Activated CD8-positive, alpha-beta T cell treated with anti-CD3 and anti-CD28 coated beads, Interleukin-2, amount 10 ng/mL, durations not matched to agents 7 days and 5 days (primary cell): ENCODE data around the gene ANKRD12. TPM values are rescaled to one million over a fixed set of nuclear protein-coding genes. Genes with fewer than 3 reads are reported as not detected.

Experiments used
- ATAC-seq: fragments of 150-1000 bp; cut with Tn5 transposase; one replicate; pipeline ENCODE4 v1.10.0; 2021; ENCODE audit warnings: moderate library complexity
- CTCF ChIA-PET: fragments of 350-600 bp; sonication (Branson Sonifier 250); formaldehyde crosslinking; loops from one replicate; lab custom pipeline; 2021; ENCODE audit warnings: antibody characterized with exemption; lab: Charles Lee
- POLR2A ChIA-PET: fragments of 350-600 bp; sonication (Branson Sonifier 250); formaldehyde crosslinking; loops from one replicate; lab custom pipeline; 2021; ENCODE audit warnings: antibody characterized with exemption; lab: Charles Lee
- DNase-seq: peaks from one replicate; pipeline ENCODE4 v3.0.0-alpha.2; 2020
- H3K27ac Mint-ChIP-seq: one replicate; pipeline ENCODE4 v1.8.0; 2021; ENCODE audit warnings: mild to moderate bottlenecking, mixed read lengths
- H3K27me3 Mint-ChIP-seq: one replicate; pipeline ENCODE4 v1.8.0; 2021; ENCODE audit warnings: low read depth, mixed read lengths
- H3K36me3 Mint-ChIP-seq: one replicate; pipeline ENCODE4 v1.8.0; 2021; ENCODE audit warnings: low read depth, mixed read lengths
- H3K4me1 Mint-ChIP-seq: one replicate; pipeline ENCODE4 v1.8.0; 2021; ENCODE audit warnings: low read depth, mixed read lengths
- H3K4me3 Mint-ChIP-seq: one replicate; pipeline ENCODE4 v1.8.0; 2021; ENCODE audit warnings: mild to moderate bottlenecking, mixed read lengths
- H3K9me3 Mint-ChIP-seq: one replicate; pipeline ENCODE4 v1.8.0; 2022; ENCODE audit warnings: mixed read lengths; ENCODE audit not compliant: insufficient read depth
- total RNA-seq, 2 experiments: library from RNA; stranded (reverse); gene quantifications; one replicate each; pipeline ENCODE4 v1.2.3, GENCODE V29; 2021

The ANKRD12 gene
- total RNA-seq, 2 experiments from 2014 or later, result 60.8 to 68.9 TPM

- POLR2A ChIA-PET, result interaction anchor here (1.0 to 4.0 kb wide), 5 partner anchors 8 to 19 kb away, joined by 3 to 24 read pairs (median 6); no protein-coding TSS in a partner anchor
- no peak for ATAC-seq
- Mint-ChIP-seq H3K36me3 (peaks cover 72% of the 10 kb centered on the region), H3K27ac (no peak overlapping the region), H3K4me1 (peaks cover 22% of the 10 kb centered on the region), H3K27me3 (no peaks in the 10 kb centered on the region), H3K4me3 (no peak overlapping the region), H3K9me3 (no peaks in the 10 kb centered on the region)
- CTCF ChIA-PET, result interaction anchor here (0.6 to 1.4 kb wide), 2 partner anchors 23 to 1034 kb away, joined by 3 read pairs; no protein-coding TSS in a partner anchor
- DNase-seq, result no peak
These were observed 11.8 kb upstream of the ANKRD12 start for GRCh38 chr18:9124824-9125223.

- ATAC-seq (no peak), DNase-seq (no peak)
- Mint-ChIP-seq H3K27ac (no peak overlapping the region), H3K4me3 (no peak overlapping the region), H3K27me3 (no peaks in the 10 kb centered on the region), H3K9me3 (no peaks in the 10 kb centered on the region), H3K36me3 (peaks cover 70% of the 10 kb centered on the region), H3K4me1 (peaks cover 11% of the 10 kb centered on the region)
- CTCF ChIA-PET, result interaction anchor here (1.2 to 2.1 kb wide), 4 partner anchors 9 to 52 kb away, joined by 3 to 16 read pairs (median 4); partner anchors contain the start of gene ANKRD12
- POLR2A ChIA-PET, result interaction anchor here (0.7 to 4.0 kb wide), 4 partner anchors 9 to 270 kb away, joined by 3 to 24 read pairs (median 10); no protein-coding TSS in a partner anchor
These were observed 10.2 kb upstream of the ANKRD12 start for GRCh38 chr18:9126337-9126736.

- no peaks in the 10 kb centered on the region for H3K9me3 Mint-ChIP-seq
- CTCF ChIA-PET, result no interaction called here
These were observed 6.4 kb upstream of the ANKRD12 start for GRCh38 chr18:9130195-9130594.

GRCh38 chr18:9130806-9131205, 5.8 kb upstream of the ANKRD12 start:
- H3K27me3 Mint-ChIP-seq, result no peaks in the 10 kb centered on the region
- peaks cover 62% of the 10 kb centered on the region for H3K36me3 Mint-ChIP-seq
- H3K27ac Mint-ChIP-seq, result no peak overlapping the region
- peaks cover 25% of the 10 kb centered on the region for H3K4me1 Mint-ChIP-seq
- ATAC-seq (no peak), DNase-seq (no peak)
- no peaks in the 10 kb centered on the region for H3K9me3 Mint-ChIP-seq
- POLR2A ChIA-PET, result interaction anchor here (2.0 kb wide), 1 partner anchor 48 kb away, joined by 4 read pairs; no protein-coding TSS in a partner anchor
- CTCF ChIA-PET, result interaction anchor here (1.6 kb wide), 1 partner anchor 57 kb away, joined by 7 read pairs; no protein-coding TSS in a partner anchor
- no peak overlapping the region for H3K4me3 Mint-ChIP-seq

More at GRCh38 chr18:9130195-9130594, 6.4 kb upstream of the ANKRD12 start:
- no peak overlapping the region for H3K4me3 Mint-ChIP-seq
- ATAC-seq (no peak), DNase-seq (no peak)
- H3K27ac Mint-ChIP-seq, result no peak overlapping the region
- H3K4me1 Mint-ChIP-seq, result peaks cover 19% of the 10 kb centered on the region
- POLR2A ChIA-PET, result interaction anchor here (1.0 to 2.0 kb wide), 2 partner anchors 28 to 47 kb away, joined by 4 to 5 read pairs; no protein-coding TSS in a partner anchor
- H3K27me3 Mint-ChIP-seq, result no peaks in the 10 kb centered on the region
- peaks cover 63% of the 10 kb centered on the region for H3K36me3 Mint-ChIP-seq

- no peak overlapping the region for H3K27ac Mint-ChIP-seq
- peaks cover 25% of the 10 kb centered on the region for H3K4me1 Mint-ChIP-seq
- ChIA-PET CTCF (interaction anchor here (1.4 to 1.6 kb wide), 6 partner anchors 11 to 384 kb away, joined by 3 to 7 read pairs (median 4); no protein-coding TSS in a partner anchor), POLR2A (interaction anchor here (0.8 kb wide), 1 partner anchor 23 kb away, joined by 3 read pairs; no protein-coding TSS in a partner anchor)
- H3K9me3 Mint-ChIP-seq, result no peaks in the 10 kb centered on the region
- DNase-seq (no peak), ATAC-seq (no peak)
- H3K36me3 Mint-ChIP-seq, result peaks cover 51% of the 10 kb centered on the region
- H3K27me3 Mint-ChIP-seq, result no peaks in the 10 kb centered on the region
- H3K4me3 Mint-ChIP-seq, result no peak overlapping the region
These were observed 4.0 kb upstream of the ANKRD12 start for GRCh38 chr18:9132628-9133027.

GRCh38 chr18:9133225-9133624, 3.4 kb upstream of the ANKRD12 start:
- Mint-ChIP-seq H3K36me3 (peaks cover 49% of the 10 kb centered on the region), H3K4me3 (no peak overlapping the region), H3K4me1 (peaks cover 25% of the 10 kb centered on the region), H3K27me3 (no peaks in the 10 kb centered on the region), H3K27ac (no peak overlapping the region), H3K9me3 (no peaks in the 10 kb centered on the region)
- CTCF ChIA-PET, result interaction anchor here (1.6 to 2.3 kb wide), 2 partner anchors 14 to 60 kb away, joined by 4 to 6 read pairs; no protein-coding TSS in a partner anchor
- DNase-seq (no peak), ATAC-seq (no peak)
- POLR2A ChIA-PET, result no interaction called here

- Mint-ChIP-seq H3K27me3 (no peaks in the 10 kb centered on the region), H3K4me3 (peak overlapping the region; percentile 96), H3K4me1 (peaks cover 43% of the 10 kb centered on the region), H3K9me3 (no peaks in the 10 kb centered on the region), H3K36me3 (peaks cover 46% of the 10 kb centered on the region), H3K27ac (peak overlapping the region; percentile 94)
- POLR2A ChIA-PET, result interaction anchor here (0.8 to 10.9 kb wide), 9 partner anchors 9 to 62 kb away, joined by 3 to 230 read pairs (median 15); partner anchors contain the start of gene NDUFV2
- no peak for DNase-seq
- CTCF ChIA-PET, result interaction anchor here (0.6 to 7.0 kb wide), 10 partner anchors 9 to 62 kb away, joined by 3 to 49 read pairs (median 5); partner anchors contain the start of gene NDUFV2
- no peak for ATAC-seq
These were observed 1.3 kb upstream of the ANKRD12 start for GRCh38 chr18:9135081-9135911.

- Mint-ChIP-seq H3K27ac (peak overlapping the region; percentile 99), H3K36me3 (peaks cover 44% of the 10 kb centered on the region), H3K4me1 (peaks cover 49% of the 10 kb centered on the region), H3K27me3 (no peaks in the 10 kb centered on the region), H3K9me3 (no peaks in the 10 kb centered on the region), H3K4me3 (peak overlapping the region; percentile 96)
- CTCF ChIA-PET, result interaction anchor here (1.0 to 7.0 kb wide), 7 partner anchors 10 to 62 kb away, joined by 3 to 49 read pairs (median 6); partner anchors contain the start of gene NDUFV2
- ATAC-seq (peak; percentile 28), DNase-seq (no peak)
- POLR2A ChIA-PET, result interaction anchor here (0.9 to 10.9 kb wide), 7 partner anchors 10 to 62 kb away, joined by 10 to 230 read pairs (median 18); partner anchors contain the start of gene NDUFV2
These were observed 668 bp upstream of the ANKRD12 start for GRCh38 chr18:9135912-9136314.

- DNase-seq, result peak; percentile 71
- peak overlapping the region; percentile 96 for H3K27ac Mint-ChIP-seq
- ChIA-PET POLR2A (interaction anchor here (0.6 to 10.9 kb wide), 18 partner anchors 9 to 338 kb away, joined by 3 to 230 read pairs (median 8); partner anchors contain the start of genes NDUFV2 and TWSG1), CTCF (interaction anchor here (1.0 to 7.0 kb wide), 11 partner anchors 10 to 64 kb away, joined by 3 to 49 read pairs (median 6); partner anchors contain the start of gene NDUFV2)
- H3K9me3 Mint-ChIP-seq, result no peaks in the 10 kb centered on the region
- peaks cover 64% of the 10 kb centered on the region for H3K4me1 Mint-ChIP-seq
- peak; percentile 52 for ATAC-seq
- peaks cover 43% of the 10 kb centered on the region for H3K36me3 Mint-ChIP-seq
- H3K27me3 Mint-ChIP-seq, result no peaks in the 10 kb centered on the region
- H3K4me3 Mint-ChIP-seq, result peak overlapping the region; percentile 92
These were observed 836 bp downstream of the ANKRD12 start for GRCh38 chr18:9137168-9138066.

GRCh38 chr18:9139400-9140039, 2.9 kb downstream of the ANKRD12 start:
- peaks cover 44% of the 10 kb centered on the region for H3K36me3 Mint-ChIP-seq
- ChIA-PET POLR2A (interaction anchor here (0.9 to 10.9 kb wide), 6 partner anchors 8 to 57 kb away, joined by 3 to 230 read pairs (median 14); partner anchors contain the start of gene NDUFV2), CTCF (interaction anchor here (0.7 to 7.0 kb wide), 7 partner anchors 30 to 151 kb away, joined by 3 to 49 read pairs (median 9); partner anchors contain the start of gene NDUFV2)
- peak overlapping the region; percentile 83 for H3K27ac Mint-ChIP-seq
- ATAC-seq (no peak), DNase-seq (no peak)
- peak overlapping the region; percentile 73 for H3K4me3 Mint-ChIP-seq
- H3K27me3 Mint-ChIP-seq, result no peaks in the 10 kb centered on the region
- H3K9me3 Mint-ChIP-seq, result no peaks in the 10 kb centered on the region
- H3K4me1 Mint-ChIP-seq, result peaks cover 71% of the 10 kb centered on the region
